Globus pallidus (tissue), 1 donor: Measurements from ENCODE around the gene STOX2.

ENCODE experiments used
- DNase-seq: peaks from one replicate; pipeline ENCODE4 v3.0.0-alpha.2; 2015; ENCODE audit warnings: low spot score

Gene STOX2

DNA sequence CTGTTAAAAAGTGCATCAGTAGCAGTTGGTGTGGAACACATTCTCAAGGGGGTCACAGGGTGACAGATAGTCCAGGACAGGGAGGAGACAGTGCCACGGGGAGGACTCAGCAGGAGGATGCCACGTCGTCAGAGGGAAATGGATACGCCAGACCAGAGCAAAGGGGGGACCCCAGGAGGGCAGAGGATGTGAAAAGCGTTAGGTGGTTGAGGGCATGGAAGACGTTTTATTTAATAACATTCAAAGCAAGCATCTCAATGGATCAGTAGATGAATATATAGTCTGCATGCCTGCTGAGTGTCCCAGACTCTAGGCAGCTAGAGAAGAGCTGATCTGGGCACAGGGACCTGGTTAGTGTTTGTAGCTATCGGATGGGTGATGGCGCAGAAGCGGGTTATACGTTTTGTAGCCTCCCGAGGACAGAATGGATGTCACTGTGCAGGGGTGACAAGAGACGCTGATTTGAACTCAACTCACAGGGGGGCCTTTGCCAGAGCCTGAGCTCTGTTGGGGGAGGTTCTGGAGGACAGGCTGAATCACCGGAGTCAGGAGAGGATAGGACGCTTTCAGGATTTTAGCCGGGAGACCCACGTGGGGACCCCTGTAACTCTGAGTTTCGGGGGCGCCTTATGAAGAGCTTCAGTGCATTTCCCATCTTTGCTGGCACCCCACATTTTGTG is 81.3 kb downstream of the STOX2 start:
- no peak for DNase-seq

DNA sequence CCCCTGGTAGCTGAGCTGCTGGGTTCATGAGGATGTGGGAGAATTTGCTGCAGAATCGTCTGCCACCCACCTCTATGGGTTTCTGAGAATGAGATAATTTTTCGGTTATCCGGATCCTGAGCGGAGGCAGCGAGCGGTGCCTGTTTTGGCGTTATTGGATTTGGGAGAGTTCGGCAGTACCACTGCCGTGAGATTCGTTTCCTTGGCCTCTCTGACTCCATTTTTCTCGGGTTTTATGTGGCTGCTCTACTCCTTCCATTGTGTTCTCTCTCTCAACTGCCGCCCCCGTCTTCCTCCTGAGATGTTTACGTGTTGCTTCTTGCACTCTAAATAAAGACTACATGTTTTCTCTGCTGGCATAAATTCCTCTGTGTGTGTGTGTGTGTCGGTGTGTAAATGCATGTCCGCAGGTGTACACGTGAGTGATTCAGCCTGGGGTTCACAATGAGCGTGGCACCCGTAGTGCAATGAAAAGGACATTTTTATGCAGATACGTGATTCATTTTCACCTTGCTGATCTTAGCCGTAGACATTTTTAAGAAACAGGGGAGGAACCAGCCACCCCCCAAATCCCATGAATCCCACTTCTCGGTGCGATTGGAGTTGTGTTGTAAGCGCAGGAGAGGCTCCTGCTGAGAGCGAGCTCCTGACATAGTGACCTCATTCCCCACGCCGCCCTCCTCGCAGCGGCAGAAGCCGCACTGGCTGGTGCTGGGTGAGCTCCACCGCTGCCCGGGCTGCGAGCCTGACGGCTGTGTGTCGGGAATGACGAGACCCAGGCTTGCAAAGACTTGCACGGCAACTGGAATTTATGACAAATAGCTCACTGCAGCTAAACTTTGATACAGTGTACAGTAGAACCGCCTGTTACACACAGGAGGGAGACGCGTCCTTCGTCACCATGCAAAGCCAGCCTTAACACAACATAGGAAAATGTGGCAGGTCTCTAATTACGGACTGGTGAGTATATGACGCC is 82.2 kb downstream of the STOX2 start:
- DNase-seq = peak; percentile 86

DNA sequence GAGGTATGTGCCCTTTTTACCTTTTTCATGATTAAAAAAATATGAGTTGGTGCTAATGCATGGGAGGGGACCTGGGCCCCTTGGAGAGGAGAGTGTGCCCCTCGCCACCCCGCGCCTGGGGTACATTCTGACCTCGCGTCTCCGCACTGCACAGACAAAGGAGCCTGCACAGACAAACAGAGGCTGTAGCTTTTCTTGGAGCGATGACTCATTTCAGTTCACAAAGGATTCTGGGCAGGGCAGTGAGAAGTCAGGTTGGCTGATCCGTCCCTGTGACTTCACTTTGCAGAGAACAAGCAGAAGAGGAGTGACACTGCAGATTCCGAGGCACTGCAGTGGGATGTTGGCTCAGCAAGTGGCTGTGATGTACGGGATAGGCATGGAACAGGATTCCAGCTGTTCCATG is 82.9 kb downstream of the STOX2 start:
- DNase-seq = peak; percentile 87

DNA sequence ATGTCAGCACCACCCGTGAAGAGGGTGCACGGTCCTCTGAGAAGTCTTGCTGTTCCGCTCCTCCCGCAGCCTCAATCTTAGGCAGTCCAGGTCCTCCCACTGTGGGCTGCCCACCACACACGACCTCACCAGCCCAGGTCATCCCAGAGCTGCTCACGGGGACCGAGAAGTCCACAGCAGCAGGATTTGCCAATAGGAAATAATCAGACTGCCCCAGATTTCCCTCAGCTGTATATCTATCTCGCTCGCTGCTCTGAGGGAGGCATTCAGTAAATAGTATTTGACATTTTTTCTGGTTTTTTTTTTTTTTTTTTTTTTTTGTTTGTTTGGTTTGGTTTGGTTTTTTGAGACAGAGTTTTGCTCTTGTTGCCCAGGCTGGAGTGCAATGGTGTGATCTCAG is 83.8 kb downstream of the STOX2 start:
- no peak for DNase-seq

DNA sequence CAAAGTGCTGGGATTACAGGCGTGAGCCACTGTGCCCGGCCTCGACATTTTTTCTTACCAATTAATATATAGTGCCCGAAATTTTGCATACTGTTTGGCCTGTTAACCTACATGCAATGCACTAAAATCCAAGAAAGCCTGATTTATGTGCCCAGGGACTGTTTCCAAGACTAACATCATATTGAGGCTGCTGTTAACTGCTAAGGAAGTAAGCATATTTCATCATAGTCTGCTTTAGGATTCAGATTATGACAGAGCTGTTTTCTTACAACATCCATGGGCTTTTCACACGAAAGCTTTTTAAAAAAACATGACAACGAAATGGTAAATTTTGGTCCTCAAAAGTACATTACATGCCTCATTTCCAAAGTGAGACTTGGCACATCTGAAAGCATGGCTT is 84.4 kb downstream of the STOX2 start:
- no peak for DNase-seq

DNA sequence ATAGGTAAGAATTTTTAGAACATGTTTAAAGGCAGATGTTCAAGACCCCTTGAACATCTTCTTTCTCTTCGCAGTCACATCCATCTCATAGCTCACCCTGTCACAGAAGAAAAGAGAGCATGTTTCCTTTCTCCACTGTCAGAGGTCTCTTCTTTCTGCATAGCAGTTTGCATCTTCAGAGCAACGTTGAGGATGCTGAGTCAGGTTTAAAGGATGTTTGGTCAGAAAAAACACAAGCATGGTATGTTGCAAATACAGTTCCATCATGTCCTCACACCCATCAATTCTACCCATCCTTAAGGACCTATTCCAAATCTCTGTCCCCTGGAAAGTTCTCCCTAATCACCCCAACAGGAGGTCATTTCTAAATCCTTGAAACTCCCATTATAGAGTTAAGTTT is 84.8 kb downstream of the STOX2 start:
- no peak for DNase-seq

DNA sequence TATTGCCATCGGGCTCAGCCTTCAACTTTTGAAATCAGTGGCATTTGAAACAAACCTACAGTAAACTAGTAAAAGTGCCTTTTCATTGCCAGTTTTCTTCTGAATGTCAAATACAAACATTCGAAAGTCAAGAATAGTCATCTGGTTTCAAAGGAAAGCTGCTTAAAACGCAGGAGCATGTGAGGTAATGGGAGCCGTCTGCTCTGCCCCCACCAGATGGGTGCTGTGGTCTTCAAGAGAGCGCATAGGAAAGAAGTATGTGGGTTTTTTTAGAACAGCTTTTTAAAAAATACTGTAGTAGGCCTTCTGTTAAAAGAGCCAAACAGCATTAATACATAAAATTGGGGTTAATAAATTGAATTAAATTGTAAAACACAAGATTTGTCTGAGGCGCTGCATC is 88.6 kb downstream of the STOX2 start:
- no peak for DNase-seq

DNA sequence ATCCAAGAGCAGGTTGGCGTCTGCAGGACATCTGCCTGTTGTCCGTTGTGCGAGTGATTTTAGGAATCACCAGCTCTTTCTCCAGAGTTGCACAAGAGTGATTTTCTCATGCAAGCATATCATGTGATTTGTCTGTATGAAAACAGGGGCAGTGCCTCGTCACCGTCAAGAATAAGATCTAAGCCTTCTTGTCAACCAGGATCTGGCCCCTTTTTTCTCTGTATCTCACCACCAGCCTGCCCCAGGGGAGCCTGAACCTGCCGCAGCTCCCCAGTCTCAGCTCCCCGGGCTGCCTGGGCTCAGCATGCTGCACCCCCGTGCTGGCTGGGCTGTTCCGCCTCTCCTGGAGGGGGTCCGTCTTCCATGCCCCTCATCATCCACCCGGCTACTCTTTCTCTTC is 90.5 kb downstream of the STOX2 start:
- no peak for DNase-seq

DNA sequence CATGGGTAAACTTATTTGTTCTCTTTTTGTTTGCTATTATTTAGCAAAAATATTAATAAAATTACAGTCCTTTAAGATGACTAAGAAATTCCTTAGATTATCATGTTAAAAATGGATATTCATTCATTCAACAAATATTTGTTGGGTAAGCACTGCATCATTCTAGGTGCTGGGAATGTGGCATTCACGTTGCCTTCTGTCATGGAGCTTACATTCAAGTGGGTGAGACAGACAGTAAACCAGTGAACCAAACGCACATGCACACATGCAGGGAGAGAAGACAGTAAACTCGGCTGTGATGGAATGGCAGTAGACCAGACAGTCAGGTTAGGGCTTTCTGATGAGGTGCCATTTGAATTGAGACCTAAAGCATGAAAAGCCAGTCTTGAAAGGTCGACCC is 91.8 kb downstream of the STOX2 start:
- no peak for DNase-seq

DNA sequence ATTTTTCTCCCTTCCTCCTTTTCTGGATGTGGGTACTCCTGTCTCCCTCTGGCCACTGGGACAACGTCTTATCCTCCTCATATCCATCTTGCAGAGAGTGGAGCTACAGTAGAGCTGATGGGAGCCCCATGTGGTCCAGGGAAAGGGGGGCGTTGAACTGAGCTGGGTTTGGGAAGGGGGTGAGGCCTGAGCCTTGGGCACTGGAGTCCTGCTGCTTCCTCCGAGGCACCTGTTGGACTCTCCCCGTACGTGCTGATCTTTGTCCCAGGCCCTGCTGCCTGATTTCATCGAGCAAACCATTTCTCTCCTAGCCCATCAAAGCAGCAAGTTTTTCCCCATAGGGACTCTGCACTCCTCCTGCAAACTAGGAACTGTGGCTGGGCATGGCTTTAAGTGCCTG is 94.3 kb downstream of the STOX2 start:
- no peak for DNase-seq

DNA sequence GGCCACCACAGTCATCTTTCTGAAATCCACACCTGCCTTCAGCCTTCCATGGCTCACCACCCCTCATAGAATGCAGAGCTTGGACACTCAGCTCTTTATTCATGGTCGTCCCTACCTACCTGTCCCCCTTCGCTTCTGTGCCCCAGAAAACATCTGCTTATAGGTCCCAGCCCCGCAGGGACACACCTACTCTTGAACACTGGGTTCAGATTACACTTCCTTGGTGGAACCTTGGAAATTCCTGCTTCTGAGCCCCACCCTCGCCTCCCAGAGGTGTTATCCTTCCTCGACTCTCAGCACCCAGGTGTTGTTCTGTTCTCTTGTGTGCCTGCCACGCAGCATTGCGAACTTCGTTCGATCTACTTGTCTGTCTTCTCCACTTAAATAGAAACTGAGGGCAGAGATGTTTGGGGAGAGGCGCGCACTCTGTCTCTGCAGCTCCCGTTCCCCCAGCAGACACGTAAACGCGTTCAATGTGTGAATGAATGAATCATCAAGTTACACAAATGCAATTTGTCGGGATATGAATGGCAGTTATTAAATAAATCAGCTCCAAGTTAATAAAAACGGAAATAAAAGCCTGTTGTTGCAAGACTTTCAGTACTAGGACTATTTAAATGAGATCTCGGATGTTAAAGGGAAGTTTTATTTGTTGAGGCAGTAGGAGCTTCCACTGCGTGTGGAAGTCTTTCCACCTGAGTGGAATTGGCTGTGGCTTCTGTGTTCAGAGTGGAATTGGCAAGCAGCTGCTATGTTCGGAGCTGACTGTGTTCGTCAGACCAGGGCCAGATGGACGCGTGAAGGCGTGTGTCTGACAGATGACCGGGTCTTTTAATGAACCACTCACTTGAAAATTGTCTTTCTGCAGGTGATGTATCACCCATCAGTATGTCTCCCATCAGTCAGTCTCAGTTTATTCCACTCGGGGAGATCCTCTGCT is 95.6 kb downstream of the STOX2 start:
- no peak for DNase-seq

DNA sequence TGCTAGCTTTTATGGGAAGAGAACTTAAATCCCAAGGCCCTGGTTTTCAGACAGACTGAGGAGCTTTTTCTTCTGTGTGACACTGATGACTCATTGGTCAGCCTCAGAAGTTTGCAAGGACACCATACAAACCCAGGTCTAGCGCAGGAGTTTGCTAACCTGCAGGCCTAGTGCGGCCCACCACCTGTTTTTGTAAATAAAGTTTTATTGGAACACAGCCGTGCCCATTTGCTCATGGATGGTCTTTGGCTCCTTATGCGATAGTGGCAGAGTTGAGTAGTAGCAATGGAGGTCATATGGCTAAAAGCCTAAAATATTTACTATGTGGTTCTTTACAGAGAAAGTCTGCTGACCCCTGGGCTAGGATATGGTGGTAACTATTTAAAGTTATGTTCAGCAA is 98.3 kb downstream of the STOX2 start:
- no peak for DNase-seq

DNA sequence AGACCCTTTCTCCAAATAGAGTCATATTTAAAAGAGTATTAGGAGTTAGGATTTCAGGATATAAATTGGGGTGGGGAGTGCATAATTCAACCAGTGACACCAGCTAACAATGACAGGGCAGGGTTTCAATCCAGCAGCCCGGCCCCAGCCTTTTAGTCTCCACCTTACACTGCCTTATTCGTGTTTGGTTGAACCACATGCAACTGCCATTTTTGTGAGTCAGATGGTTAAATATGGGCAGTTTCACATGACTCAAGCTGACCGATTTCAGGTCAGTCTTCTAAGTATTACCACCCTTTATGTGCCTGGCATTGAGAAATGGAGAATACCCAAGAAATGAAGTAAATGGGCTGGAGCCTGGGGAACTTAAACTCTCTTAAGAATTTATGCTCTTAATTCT is 102.8 kb downstream of the STOX2 start:
- DNase-seq = no peak

DNA sequence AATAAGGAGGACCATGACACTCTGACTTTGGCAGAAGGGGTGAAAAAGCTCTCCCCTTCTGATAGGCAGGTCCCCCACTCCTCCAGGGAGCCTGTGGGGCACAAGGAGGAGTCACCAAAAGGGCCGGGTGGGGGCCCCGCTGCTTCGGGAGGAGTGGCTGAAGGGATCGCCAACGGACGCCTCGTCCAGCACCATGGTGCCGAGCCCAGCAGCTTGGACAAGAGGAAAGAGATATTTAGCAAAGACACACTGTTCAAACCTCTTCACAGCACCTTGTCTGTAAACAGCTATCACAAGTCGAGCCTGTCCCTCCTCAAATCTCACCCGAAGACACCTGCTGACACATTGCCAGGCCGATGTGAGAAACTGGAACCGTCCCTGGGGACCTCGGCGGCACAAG is 105.6 kb downstream of the STOX2 start:
- no peak for DNase-seq

DNA sequence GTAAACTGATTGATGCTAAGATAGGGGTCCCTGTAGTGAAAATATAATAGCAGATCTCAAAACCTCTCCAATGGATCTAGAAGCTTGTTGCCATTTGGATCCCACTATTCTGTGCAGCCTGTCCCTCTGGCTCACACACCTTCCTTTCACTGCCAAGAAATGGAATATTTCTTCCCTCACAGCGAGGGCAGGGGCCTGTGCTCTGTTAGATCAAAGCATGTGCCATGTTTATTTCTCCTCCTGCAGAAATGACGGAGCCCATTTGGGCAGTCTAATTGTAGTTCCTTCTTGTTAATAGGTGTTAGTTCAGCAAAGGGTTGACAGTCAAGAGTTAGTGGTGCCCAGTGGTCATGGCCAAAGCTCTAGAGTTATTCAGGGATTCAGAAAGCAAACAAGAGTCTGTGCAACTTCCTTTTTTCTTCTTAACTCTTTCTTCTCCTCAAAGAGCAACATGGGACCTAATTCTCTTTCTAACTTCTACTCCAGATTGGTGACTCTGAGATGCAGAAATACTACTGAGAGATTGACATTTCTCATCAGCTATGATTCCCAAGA is 106.8 kb downstream of the STOX2 start:
- no peak for DNase-seq

DNA sequence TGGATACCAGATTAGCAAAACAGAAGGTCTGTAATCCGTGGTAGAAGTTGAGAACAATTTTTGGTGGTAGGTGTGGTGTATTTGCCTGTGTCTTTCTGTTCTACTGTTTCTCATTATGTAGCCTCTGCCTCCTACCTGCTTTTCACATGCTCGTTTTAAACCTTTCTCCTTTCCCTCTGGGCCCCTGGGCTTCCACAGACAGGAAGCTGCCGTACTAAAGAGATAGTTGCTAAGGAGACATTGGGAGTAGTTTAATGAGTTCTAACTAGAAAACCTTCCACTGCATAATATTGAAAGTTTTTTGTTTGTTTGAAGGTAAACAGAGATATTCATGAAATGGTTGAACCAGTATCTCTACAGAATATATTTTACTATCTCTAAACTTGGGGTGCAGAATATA is 107.8 kb downstream of the STOX2 start:
- no peak for DNase-seq

DNA sequence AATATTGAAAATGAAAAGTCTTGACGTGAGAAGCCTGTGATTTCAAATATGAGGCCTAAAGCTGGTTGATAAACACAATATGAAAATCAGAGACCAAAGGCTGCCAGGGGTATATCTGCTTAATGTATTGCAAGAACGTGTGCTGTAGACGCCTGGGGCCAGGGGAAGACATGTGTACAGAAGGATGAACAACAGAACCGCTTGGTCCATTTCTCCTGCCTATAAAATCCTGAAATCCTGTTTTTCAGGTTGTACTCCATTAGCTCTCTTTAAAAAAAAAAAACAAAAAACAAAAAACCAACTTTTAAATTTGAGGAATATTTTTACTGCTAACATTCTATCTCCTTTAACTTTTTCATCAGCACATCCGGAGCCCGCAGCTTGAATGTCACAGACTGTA is 109.2 kb downstream of the STOX2 start:
- no peak for DNase-seq

DNA sequence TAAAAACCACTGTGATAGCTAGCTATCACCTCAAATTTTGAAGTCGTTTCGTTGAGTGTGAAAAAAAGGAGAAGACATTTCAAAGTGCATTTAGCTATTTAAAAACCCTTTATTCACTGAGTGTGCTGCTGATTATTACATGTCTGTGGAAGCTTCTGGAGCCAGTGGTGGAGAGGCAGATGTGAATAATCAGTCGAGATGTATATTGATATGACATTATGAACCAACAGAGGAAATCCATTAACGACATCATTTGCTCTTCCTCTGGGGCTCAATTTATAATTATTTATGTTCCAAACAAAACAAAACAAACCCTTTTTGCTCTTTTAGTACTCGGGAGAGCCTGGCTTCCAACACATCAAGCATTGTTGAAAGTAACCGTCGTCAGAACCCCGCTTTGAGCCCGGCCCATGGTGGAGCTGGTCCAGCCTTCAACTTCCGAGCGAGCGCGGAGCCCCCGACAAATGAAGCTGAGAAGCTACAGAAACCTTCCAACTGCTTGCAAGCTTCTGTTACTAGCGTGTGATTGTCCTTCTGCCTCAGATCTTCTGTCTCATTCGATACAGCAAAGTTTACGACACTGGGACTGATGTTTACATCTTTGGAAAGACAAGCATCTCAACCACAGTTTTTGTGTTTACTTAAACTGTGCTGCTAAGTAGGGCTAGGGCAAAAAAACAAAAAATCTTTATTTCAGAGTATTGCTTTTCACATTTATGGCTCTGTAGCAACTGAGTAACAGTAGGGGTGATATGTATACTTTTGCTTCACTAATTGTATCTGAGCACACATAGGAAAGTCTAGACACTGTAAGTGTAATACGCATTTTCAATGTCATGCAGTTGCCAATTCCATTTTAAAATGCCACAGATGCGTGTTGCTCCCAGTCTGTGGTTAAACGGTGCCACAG is 111.9 kb downstream of the STOX2 start:
- DNase-seq = peak; percentile 45

DNA sequence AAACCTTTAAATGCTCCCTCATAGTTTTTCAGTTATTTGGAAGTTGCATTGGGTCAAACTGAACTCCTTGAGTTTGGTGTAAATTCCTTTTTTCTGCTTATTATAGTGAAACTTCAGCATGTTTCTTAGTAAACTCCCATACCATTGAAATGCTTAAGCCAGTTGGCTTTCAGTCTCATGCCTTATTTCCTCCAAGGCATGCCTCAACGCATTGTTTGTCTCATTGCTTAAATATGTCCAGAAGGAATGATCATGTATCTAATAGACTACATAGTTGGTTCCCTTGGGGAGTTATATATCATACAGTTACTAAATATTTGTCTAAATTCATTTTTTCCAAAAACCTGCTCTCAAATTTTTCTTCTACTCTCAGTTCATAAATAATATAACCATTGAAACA is 114.0 kb downstream of the STOX2 start:
- no peak for DNase-seq

DNA sequence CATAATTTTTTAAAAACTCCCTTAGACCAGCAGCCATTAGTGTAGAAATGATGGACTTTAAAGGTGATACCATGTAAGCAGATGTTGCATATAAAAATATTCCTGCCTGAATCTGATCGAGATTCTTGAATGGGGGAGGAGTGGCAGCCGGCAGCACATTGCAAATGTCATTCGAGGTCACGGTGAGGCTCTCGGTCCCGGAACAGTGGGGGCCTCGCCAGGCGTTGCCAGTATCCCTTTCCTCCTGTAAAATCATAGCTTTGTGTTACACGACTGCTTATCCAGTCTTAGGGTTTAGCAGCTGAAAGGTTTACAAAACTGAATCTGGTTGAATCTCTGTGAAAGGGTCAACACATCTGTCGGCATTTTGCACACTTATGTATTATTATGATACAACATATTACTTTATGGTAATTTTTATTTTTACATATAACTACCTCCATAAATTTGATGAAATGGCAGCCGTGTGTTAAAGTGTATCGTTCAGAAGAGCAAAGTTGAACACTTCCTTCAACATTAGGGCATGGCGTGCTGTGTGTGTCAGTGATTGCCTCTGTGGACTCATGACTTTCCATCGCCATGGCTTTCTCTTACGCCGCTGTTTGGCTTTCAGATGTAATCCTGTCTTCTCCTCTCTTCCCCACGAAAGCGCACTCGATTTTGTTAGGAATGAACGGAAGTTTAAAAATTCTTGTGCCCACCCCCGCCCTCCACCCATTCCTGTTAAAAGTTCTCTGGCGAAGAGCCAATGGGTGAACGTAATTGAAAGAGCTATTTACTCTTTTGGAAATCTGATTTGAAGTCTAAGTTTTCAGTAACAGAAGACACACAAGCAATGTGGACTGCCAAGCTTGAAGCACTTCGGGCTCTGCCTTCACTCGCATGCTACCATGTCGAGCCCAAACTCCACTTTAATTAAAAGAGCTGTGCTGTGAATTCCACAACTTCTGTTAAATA is 114.8 kb downstream of the STOX2 start:
- DNase-seq = no peak
